Activated naive CD8-positive, alpha-beta T cell treated with anti-CD3 and anti-CD28 coated beads, Interleukin-2, amount 10 ng/mL, durations not matched to agents 7 days and 5 days (primary cell): ENCODE data around the gene ITPK1. TPM values are rescaled to one million over a fixed set of nuclear protein-coding genes. Genes with fewer than 3 reads are reported as not detected.

Experiments used
- ATAC-seq: fragments of 150-1000 bp; cut with Tn5 transposase; one replicate; pipeline ENCODE4 v1.10.0; 2021; ENCODE audit warnings: low read depth, moderate library complexity
- POLR2A ChIA-PET: fragments of 350-600 bp; sonication (Branson Sonifier 250); formaldehyde crosslinking; loops from one replicate; lab custom pipeline; 2021; ENCODE audit warnings: antibody characterized with exemption; lab: Charles Lee
- DNase-seq: peaks from one replicate; pipeline ENCODE4 v3.0.0; 2021
- H3K27ac Mint-ChIP-seq: one replicate; pipeline ENCODE4 v1.8.0; 2022; ENCODE audit warnings: mild to moderate bottlenecking, mixed read lengths
- H3K27me3 Mint-ChIP-seq: one replicate; pipeline ENCODE4 v1.8.0; 2022; ENCODE audit warnings: mild to moderate bottlenecking, moderate library complexity, mixed read lengths
- H3K36me3 Mint-ChIP-seq: one replicate; pipeline ENCODE4 v1.8.0; 2021; ENCODE audit warnings: mild to moderate bottlenecking, mixed read lengths
- H3K4me1 Mint-ChIP-seq: one replicate; pipeline ENCODE4 v1.8.0; 2021; ENCODE audit warnings: mixed read lengths
- H3K4me3 Mint-ChIP-seq: one replicate; pipeline ENCODE4 v1.8.0; 2022; ENCODE audit warnings: mild to moderate bottlenecking, moderate library complexity, mixed read lengths
- H3K9me3 Mint-ChIP-seq: one replicate; pipeline ENCODE4 v1.8.0; 2021; ENCODE audit warnings: mixed read lengths
- total RNA-seq, 2 experiments: library from RNA; stranded (reverse); gene quantifications; one replicate each; pipeline ENCODE4 v1.2.3, GENCODE V29; 2021

Gene ITPK1
- total RNA-seq, 2 experiments from 2014 or later = 89.5 to 94.1 TPM

DNA sequence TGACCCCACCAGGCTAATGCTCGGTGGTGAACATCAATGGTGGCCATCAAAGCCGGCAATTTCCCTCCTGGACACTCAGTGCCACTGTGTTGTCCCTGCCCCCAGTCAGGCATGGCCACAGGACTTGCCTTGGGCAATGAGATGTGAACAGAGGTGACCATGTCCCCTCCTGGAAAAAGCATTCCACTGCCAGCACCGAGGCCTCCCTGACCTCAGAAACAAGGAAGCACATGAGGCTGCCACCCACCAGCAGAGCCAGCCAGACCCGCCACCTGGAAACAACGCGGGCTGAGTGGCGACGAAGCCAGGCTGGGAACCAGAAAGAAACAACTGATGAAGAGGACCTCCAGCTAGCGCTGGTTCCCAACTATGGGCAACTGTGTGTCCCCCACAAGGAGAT, 31.8 kb downstream of the ITPK1 start:
- no peaks in the 10 kb centered on the region for H3K27me3 Mint-ChIP-seq
- peak overlapping the region; percentile 81 for H3K4me3 Mint-ChIP-seq
- ATAC-seq (no peak), DNase-seq (no peak)
- H3K4me1 Mint-ChIP-seq = peaks cover 65% of the 10 kb centered on the region
- H3K9me3 Mint-ChIP-seq = no peaks in the 10 kb centered on the region
- POLR2A ChIA-PET = interaction anchor here (1.4 to 1.9 kb wide), 4 partner anchors 8 to 24 kb away, joined by 4 to 6 read pairs (median 4); no protein-coding TSS in a partner anchor
- H3K27ac Mint-ChIP-seq = peak overlapping the region; percentile 71
- peaks cover 19% of the 10 kb centered on the region for H3K36me3 Mint-ChIP-seq

DNA sequence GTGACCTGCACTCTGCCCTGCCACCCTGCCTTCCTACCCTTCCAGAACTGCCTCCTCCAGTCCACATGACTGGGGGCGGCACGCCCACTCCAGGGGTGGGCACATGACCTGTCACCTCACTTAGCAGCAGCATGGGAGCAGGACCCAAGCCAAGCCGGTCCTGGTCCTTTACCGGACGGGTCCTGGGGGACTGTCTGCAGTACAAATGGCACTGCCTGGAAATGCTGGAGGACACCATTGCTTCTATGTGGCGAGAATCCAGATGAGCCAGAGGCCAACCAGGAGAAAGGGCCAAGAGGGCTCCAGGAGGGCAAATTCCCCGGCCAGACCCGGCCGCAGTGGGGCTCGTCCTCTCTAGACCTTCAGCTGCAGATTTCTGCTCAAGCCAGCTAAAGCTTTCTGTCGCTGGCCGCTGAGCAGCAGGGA, 33.1 kb downstream of the ITPK1 start:
- H3K4me1 Mint-ChIP-seq = peaks cover 72% of the 10 kb centered on the region
- POLR2A ChIA-PET = interaction anchor here (0.9 to 1.5 kb wide), 4 partner anchors 16 to 31 kb away, joined by 3 to 15 read pairs (median 4); no protein-coding TSS in a partner anchor
- ATAC-seq = no peak
- no peaks in the 10 kb centered on the region for H3K27me3 Mint-ChIP-seq
- H3K4me3 Mint-ChIP-seq = peak overlapping the region; percentile 81
- peaks cover 20% of the 10 kb centered on the region for H3K36me3 Mint-ChIP-seq
- H3K9me3 Mint-ChIP-seq = no peaks in the 10 kb centered on the region
- peak overlapping the region; percentile 94 for H3K27ac Mint-ChIP-seq
- no peak for DNase-seq

DNA sequence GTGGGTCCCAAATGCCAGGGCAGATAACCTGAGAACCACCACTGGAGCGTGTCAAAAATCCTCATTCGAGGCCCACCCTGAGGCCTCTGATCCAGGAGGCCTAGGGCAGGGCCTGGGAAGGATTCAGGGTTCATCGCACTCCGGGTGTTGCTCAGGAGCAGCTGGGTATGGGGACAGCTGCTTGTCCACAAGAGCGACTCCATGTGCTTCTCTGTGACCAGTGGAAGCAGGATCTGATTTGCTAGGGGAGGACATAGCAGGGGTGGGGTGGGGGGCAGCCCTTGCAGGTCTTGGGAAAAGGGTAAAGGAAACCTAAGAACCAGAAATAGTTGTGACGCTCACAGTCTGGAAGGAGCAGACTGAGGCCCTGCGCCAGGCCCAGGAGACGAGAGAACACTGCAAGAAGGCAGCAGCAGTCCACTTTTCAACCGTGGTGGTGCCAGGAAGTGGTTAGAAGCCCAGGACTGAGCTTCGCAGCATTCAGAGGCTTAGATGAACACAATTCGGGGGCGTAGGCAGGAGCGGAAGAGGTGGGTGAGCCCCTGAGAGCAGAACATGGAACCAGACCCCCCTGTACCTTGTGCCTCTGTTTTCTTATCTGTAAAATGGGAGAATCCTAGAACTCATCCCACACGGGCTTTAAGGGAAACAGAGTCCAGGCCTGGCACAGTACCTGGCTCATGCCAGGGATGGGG, 33.7 kb downstream of the ITPK1 start:
- ATAC-seq = peak; percentile 84
- H3K36me3 Mint-ChIP-seq = peaks cover 21% of the 10 kb centered on the region
- H3K27ac Mint-ChIP-seq = peak overlapping the region; percentile 94
- POLR2A ChIA-PET = interaction anchor here (0.9 to 1.5 kb wide), 6 partner anchors 10 to 33 kb away, joined by 3 to 15 read pairs (median 4); partner anchors contain the start of gene ITPK1
- H3K4me3 Mint-ChIP-seq = peak overlapping the region; percentile 72
- peaks cover 68% of the 10 kb centered on the region for H3K4me1 Mint-ChIP-seq
- DNase-seq = peak; percentile 63
- H3K9me3 Mint-ChIP-seq = no peaks in the 10 kb centered on the region
- no peaks in the 10 kb centered on the region for H3K27me3 Mint-ChIP-seq

DNA sequence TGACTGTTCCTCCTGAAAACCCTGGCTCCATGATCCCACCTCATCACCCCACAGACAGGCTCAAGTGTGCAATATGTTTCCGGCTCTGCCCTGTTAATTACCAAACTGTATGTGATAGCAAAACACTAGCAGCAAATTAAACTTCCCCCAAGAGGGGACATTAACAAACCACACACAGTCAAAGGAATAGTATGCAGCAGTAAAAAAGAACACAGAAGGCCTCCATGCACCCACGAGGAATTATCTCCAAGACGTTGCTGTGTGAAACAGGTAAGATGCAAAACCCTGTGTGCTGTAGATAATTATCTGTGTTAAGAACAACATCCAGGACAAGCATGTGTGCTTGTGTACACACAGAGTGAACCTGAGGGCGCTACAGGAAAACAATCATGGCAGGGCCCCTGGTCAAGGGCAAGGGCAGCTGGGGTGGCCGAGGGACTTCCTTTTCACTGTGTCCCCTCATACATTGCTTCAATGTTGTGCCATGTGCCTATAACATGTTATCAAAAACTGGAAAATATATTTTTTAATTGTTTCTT, 35.8 kb downstream of the ITPK1 start:
- ATAC-seq (no peak), DNase-seq (no peak)
- no peaks in the 10 kb centered on the region for H3K27me3 Mint-ChIP-seq
- POLR2A ChIA-PET = interaction anchor here (1.2 to 1.4 kb wide), 3 partner anchors 24 to 35 kb away, joined by 3 to 5 read pairs (median 3); partner anchors contain the start of gene ITPK1
- peaks cover 27% of the 10 kb centered on the region for H3K36me3 Mint-ChIP-seq
- no peak overlapping the region for H3K4me3 Mint-ChIP-seq
- no peak overlapping the region for H3K27ac Mint-ChIP-seq
- no peaks in the 10 kb centered on the region for H3K9me3 Mint-ChIP-seq
- H3K4me1 Mint-ChIP-seq = peaks cover 70% of the 10 kb centered on the region

DNA sequence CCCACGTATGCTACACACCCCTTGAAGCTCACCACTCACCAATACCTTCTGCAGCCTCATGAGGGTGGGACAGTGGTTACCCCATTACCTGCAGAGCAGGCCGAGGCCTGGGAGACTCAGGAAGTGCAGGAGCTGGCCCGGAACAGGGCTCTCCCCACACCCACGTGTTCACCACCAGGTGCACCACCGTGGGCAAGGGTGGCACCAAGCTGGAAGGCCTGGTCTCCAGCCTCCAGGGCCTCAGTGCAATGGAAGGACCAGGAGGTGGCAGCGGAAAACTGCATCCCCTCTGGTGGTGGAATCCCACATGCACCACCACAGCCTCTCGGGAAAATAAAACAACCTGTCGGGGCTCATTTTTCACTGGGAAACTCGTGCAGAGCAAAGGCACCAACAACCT, 36.4 kb downstream of the ITPK1 start:
- Mint-ChIP-seq H3K27ac (peak overlapping the region; percentile 22), H3K27me3 (no peaks in the 10 kb centered on the region), H3K4me1 (peaks cover 71% of the 10 kb centered on the region), H3K9me3 (no peaks in the 10 kb centered on the region), H3K4me3 (peak overlapping the region; percentile 22), H3K36me3 (peaks cover 29% of the 10 kb centered on the region)
- POLR2A ChIA-PET = interaction anchor here (0.7 to 1.2 kb wide), 4 partner anchors 12 to 36 kb away, joined by 3 to 5 read pairs (median 4); partner anchors contain the start of gene ITPK1
- ATAC-seq (no peak), DNase-seq (no peak)

DNA sequence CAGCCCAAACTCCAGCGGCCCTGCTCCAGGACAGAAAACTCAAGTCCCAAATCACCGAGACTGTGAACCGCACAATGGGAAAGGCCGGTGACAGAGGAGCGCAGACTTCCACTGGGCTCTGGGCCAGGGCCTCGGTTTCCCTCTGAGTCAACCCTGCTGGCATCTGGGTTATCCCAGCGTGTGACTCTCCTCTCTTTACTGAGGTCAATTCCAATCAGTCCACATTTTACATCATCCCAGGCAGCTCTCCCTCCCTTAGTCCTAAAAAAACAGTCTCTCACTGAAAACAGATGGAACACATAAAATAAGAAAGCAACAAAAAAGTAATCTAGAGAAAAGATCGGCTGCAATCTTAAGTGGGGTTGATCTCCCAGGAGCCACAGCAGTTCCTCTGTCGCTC, 36.9 kb downstream of the ITPK1 start:
- no peaks in the 10 kb centered on the region for H3K27me3 Mint-ChIP-seq
- H3K4me1 Mint-ChIP-seq = peaks cover 72% of the 10 kb centered on the region
- ATAC-seq (no peak), DNase-seq (no peak)
- H3K27ac Mint-ChIP-seq = peak overlapping the region; percentile 22
- no peaks in the 10 kb centered on the region for H3K9me3 Mint-ChIP-seq
- POLR2A ChIA-PET = interaction anchor here (0.7 to 1.2 kb wide), 3 partner anchors 11 to 35 kb away, joined by 4 to 5 read pairs (median 4); no protein-coding TSS in a partner anchor
- H3K36me3 Mint-ChIP-seq = peaks cover 27% of the 10 kb centered on the region
- H3K4me3 Mint-ChIP-seq = peak overlapping the region; percentile 22

DNA sequence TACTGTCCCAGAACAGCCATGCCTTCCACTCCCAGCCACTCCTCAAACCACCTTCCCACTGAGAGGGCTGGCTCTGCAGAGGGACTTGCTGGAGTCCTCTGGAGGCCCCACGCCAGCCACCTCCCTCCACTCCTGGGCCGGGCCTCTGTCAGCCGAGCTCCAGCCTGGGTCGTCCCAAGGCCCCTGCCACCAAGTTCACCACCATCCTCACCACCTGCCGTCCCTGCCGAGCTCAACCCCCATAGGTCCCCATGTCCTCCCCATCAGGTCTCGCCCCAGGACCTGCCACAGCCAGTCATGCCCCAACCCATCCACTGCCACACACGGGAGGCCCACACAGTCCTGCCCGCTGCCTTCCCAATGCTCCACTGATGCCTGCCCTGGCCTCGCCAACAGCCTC, 39.0 kb downstream of the ITPK1 start:
- H3K4me3 Mint-ChIP-seq = peak overlapping the region; percentile 26
- DNase-seq (no peak), ATAC-seq (no peak)
- no peaks in the 10 kb centered on the region for H3K27me3 Mint-ChIP-seq
- peak overlapping the region; percentile 68 for H3K27ac Mint-ChIP-seq
- POLR2A ChIA-PET = interaction anchor here (1.6 kb wide), 1 partner anchor 8 kb away, joined by 6 read pairs; no protein-coding TSS in a partner anchor
- peaks cover 68% of the 10 kb centered on the region for H3K4me1 Mint-ChIP-seq
- peaks cover 23% of the 10 kb centered on the region for H3K36me3 Mint-ChIP-seq
- no peaks in the 10 kb centered on the region for H3K9me3 Mint-ChIP-seq

DNA sequence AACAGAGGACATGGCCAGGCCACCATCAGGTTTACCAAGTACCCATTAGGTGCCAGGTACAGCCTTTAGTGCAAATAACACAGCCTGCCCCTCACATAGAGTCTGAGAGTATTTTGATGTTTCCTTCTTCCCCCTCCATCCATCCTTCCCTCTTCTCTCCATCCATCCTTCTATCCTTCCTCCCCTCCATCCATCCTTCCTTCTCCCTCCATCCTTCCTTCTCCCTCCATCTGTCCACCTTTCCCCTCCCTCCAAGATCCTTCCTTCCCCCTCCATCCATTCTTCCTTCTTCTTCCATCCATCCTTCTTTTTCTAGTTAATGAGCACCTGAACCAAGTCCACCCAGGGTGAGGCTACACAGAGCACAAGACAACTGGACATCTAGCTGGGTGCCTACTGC, 39.8 kb downstream of the ITPK1 start:
- Mint-ChIP-seq H3K4me3 (peak overlapping the region; percentile 41), H3K27ac (peak overlapping the region; percentile 75), H3K36me3 (peaks cover 23% of the 10 kb centered on the region), H3K9me3 (no peaks in the 10 kb centered on the region), H3K4me1 (peaks cover 67% of the 10 kb centered on the region), H3K27me3 (no peaks in the 10 kb centered on the region)
- POLR2A ChIA-PET = interaction anchor here (1.3 to 1.6 kb wide), 2 partner anchors 9 to 16 kb away, joined by 3 to 6 read pairs; no protein-coding TSS in a partner anchor
- ATAC-seq (no peak), DNase-seq (no peak)

DNA sequence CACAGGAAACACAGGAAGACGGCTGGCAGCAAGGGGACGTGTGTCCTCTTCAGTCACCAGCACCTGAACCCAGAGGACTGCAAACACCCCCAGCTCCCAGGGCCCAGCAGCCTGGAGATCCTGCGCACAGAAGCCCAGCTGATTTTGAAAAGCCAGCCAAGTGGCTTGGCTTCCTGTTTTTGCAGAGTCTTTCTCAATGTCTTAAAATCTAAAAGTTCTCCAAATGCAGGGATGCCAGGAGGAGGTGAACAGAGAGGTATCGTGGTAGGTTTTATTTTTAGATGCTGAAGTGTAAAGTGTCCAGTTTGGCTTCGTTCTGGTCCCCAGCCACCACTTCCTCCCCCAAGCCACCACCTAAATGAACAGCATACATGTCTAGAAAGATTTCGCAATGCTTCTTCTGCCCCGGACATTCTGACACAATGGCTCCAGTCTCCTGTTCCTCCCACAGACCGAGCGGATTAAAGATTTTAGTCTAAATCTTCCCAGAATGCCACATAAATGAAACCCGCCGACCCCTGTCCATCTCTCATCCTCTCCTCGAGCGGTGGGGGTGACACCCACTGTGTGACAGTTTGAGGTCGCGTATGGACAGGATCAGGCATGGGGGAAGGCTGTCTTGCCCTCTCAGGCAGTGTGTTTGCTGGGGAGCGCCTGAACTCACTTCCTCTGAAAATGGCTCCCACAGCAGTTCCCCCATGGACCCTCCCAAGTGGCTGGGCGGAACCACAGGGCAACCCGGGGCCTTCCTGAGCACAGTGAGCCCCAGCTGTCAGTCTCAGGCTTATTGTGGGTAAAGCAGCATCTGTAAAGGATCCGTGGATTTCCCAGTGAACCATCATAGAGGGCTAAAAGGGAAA, 41.6 kb downstream of the ITPK1 start:
- peak overlapping the region; percentile 75 for H3K4me3 Mint-ChIP-seq
- peak; percentile 49 for ATAC-seq

DNA sequence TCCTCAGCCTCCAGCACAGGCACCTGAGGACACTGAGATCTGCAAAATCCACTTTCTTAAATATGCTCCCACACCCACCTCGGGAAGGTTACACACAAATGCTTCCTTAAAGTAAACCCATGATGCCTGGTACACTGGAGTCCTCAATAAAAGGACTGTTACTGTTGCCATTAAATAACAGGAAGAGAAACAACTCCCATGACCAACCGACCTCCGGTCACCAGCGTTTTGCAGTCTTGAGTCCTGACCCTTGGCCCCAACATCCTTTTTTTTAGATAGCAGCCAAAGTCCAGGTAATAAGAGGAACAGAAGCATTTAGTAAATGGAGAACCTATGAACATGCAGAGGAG, 42.4 kb downstream of the ITPK1 start:
- Mint-ChIP-seq H3K27ac (peak overlapping the region; percentile 93), H3K4me3 (peak overlapping the region; percentile 75)

More for the DNA sequence above, 41.6 kb downstream of the ITPK1 start:
- H3K9me3 Mint-ChIP-seq = no peaks in the 10 kb centered on the region
- H3K27me3 Mint-ChIP-seq = no peaks in the 10 kb centered on the region
- peaks cover 71% of the 10 kb centered on the region for H3K4me1 Mint-ChIP-seq
- POLR2A ChIA-PET = interaction anchor here (1.3 kb wide), 1 partner anchor 14 kb away, joined by 3 read pairs; no protein-coding TSS in a partner anchor
- H3K27ac Mint-ChIP-seq = peak overlapping the region; percentile 93
- peaks cover 18% of the 10 kb centered on the region for H3K36me3 Mint-ChIP-seq
- DNase-seq = peak; percentile 54

DNA sequence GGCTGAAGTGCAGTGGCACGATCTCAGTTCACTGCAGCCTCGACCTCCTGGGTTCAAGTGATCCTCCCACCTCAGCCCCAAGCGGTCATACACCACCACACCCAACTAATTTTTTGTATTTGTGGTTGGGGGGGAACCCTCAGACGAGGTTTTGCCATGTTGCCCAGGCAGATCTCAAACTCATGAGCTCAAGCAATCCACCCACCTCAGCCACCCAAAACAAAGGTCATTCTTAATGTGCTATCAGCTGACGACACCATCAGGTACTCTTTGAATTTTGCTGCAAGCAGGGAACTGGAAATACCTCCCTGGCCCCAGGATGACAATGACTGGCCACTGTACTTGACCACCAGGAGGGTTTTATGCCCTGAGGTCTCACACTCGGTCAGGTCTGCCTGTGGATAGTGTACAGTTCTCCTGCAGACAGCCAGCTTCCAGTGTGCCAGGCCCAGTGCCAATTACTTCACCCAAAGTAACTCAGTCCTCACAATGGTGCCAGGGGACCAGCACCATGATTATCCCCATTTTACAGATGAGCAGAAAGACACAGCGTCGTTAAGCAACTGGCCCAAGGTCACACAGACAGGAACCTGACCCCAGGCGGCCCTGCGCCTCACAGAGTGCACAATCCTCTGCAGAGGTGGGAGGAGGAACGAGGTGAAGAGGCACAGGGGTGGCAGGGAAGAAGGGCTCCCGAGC, 42.9 kb downstream of the ITPK1 start:
- H3K27me3 Mint-ChIP-seq = no peaks in the 10 kb centered on the region
- no peak for ATAC-seq
- peaks cover 18% of the 10 kb centered on the region for H3K36me3 Mint-ChIP-seq
- DNase-seq = no peak
- peak overlapping the region; percentile 76 for H3K27ac Mint-ChIP-seq
- no peaks in the 10 kb centered on the region for H3K9me3 Mint-ChIP-seq
- no peak overlapping the region for H3K4me3 Mint-ChIP-seq
- peaks cover 74% of the 10 kb centered on the region for H3K4me1 Mint-ChIP-seq
- POLR2A ChIA-PET = no interaction called here

More for the DNA sequence above, 42.4 kb downstream of the ITPK1 start:
- DNase-seq = no peak
- no peaks in the 10 kb centered on the region for H3K27me3 Mint-ChIP-seq
- peaks cover 71% of the 10 kb centered on the region for H3K4me1 Mint-ChIP-seq
- ATAC-seq = no peak
- POLR2A ChIA-PET = no interaction called here
- H3K36me3 Mint-ChIP-seq = peaks cover 18% of the 10 kb centered on the region
- no peaks in the 10 kb centered on the region for H3K9me3 Mint-ChIP-seq

DNA sequence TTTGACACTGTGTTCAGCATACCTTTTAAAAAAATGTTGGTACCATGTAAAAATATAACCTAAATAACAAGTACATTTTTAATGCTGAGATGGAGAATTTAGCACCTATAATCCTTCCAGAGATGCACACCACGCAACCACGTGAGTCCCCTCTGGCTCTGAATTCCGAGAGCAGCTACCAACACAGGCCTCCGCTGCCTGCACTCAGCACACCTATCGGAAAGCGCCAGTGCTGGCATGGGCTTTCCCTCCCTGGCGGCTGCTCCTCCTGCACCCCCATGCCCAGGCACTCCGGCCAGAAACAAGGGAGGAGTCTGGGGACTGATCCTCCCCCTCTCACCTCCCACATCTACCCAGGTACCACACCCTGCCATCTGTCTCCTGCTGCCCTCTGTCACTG, 47.0 kb downstream of the ITPK1 start:
- H3K9me3 Mint-ChIP-seq = no peaks in the 10 kb centered on the region
- no peak for ATAC-seq
- DNase-seq = no peak
- no peak overlapping the region for H3K4me3 Mint-ChIP-seq
- peaks cover 70% of the 10 kb centered on the region for H3K4me1 Mint-ChIP-seq
- POLR2A ChIA-PET = interaction anchor here (1.4 kb wide), 1 partner anchor 35 kb away, joined by 3 read pairs; no protein-coding TSS in a partner anchor
- peaks cover 8% of the 10 kb centered on the region for H3K36me3 Mint-ChIP-seq
- peak overlapping the region; percentile 98 for H3K27ac Mint-ChIP-seq
- no peaks in the 10 kb centered on the region for H3K27me3 Mint-ChIP-seq
